GM12874 (cell line): Measurements from ENCODE around the gene HOXA7.
A peak's percentile ranks its signal among the peaks of the same experiment; 100 is the strongest.

Experiments used
- CTCF ChIP-seq: IDR thresholded peaks from 2 replicates; pipeline ENCODE4 v1.5.1; 2011; ENCODE audit warnings: low read depth, mild to moderate bottlenecking, control low read depth, low read length, moderate library complexity; ENCODE audit not compliant: insufficient read depth

Gene HOXA7

DNA sequence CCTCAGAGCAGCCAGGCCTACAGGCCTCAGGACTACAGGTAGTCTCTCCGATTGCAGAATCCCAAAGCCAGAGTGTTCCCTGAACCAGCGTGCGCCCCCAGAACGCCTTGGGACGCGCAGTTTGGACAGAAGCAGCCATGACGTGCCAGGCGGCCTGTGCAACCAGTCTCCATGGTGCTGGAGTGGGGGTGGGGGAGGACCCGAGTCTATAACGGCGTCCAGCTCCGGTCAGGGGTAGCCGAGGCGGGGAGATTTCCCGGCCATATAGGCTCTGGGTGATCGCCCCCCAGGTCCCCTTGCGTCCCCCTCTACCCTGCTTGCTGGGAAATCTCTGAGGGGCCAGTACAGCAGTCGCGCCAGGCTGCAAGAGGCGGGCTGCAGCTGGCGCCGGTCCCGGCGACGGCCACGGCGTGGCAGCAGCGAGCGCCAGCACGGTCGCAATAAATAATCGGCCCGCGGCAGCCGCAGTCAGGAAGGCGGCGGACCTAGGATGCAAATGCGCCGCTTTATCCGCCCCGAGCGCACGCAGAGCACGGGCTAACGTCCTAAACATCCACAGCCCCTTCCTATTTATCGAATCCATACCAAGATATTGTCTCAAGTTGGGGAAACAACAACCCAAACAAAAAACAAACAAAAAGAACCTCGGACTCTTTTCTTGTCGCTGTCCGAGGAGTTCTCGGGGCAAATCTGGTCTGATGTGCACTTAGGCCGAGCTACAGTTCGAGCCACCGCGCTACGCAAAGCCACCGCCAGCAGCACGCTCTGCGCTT lies 5.7 kb downstream of the HOXA7 start:
- TF ChIP-seq CTCF = peak; percentile 94

- no peak for TF ChIP-seq CTCF
Observed at GRCh38 chr7:27149842-27150567, 6.5 kb downstream of the HOXA7 start.

DNA sequence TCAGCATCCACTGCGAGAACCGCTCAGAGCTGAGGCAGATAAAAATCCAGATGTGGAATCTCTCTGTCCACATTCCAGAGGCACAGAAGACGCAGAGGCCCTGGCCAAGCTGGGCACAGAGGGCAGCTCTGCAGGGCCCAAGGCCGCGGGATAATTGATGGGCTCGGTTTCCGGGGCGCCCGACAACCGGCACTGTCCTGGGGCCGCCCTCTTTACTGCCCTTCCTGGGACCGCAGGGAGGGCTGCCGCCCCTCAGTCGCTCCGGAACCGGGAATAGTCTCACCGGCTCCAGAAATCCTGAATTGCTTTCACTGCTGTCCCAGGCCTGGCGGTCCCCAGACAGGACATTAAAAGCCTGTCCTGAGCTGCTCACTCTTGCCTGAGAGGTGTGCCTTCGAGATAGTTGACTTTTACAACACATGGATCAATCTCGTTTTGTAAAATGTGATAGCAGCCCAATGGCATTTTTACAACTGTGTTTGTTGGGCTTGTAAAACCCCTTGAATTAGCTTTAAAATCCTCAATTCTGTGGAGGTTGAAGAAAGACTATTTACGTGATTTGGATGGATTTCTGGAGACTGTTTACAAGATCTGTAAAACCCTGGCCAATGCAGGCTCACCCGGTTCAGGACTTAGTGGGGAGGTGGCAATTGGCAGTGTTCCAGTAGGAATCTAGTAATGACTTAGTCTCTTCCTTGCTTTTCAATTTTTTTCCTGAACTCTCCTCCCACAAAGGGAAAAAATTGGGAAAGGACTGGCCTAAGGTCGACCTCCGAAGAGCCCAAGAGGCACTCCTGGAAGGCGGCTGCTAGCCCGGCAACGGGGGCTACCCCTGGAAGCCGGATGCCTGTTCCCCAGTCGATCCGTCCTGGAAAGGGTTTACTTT lies 7.5 kb downstream of the HOXA7 start:
- TF ChIP-seq CTCF = no peak

DNA sequence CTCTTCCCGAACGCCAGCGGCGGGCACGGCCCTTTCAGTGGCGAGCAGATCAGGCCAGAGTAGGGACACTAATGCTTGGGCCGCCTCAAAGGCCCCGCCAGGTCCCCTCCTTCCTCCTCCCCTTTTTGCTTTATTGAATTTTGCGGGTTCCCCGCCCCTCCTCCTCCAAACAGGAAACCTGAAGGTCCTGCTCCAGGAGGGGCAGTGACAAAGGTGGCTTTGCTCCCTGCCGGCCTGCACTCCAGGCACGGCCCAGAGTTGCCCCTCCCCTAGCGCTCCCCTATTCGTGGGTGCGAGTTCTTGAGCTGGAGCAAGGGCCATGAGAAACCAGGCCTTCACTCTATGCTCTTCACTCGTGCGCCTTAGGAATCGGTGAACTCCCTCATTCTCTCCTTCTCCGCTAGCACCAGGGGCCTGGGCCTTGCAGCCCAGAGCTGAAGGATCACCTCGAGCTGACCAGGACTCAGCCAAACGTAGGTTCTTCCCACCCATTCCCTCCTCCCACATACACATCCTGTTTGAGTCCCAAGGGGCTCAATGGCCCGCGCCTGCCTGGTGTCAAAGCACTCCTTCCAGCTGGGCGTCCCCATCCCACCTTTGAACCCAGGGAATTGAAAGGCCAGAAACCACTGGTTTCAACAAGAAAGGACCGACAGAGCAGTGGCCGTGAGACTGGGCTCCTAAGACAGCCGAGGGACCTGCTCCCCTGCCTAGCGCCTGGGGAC lies 8.3 kb downstream of the HOXA7 start:
- TF ChIP-seq CTCF = no peak

- TF ChIP-seq CTCF = no peak
Observed at GRCh38 chr7:27147199-27148030, 9.1 kb downstream of the HOXA7 start, which contains the start of gene HOXA6. TSS of gene HOXA6 (minus strand) at chr7:27147774. CDS start at chr7:27147749, 25 bp downstream.

DNA sequence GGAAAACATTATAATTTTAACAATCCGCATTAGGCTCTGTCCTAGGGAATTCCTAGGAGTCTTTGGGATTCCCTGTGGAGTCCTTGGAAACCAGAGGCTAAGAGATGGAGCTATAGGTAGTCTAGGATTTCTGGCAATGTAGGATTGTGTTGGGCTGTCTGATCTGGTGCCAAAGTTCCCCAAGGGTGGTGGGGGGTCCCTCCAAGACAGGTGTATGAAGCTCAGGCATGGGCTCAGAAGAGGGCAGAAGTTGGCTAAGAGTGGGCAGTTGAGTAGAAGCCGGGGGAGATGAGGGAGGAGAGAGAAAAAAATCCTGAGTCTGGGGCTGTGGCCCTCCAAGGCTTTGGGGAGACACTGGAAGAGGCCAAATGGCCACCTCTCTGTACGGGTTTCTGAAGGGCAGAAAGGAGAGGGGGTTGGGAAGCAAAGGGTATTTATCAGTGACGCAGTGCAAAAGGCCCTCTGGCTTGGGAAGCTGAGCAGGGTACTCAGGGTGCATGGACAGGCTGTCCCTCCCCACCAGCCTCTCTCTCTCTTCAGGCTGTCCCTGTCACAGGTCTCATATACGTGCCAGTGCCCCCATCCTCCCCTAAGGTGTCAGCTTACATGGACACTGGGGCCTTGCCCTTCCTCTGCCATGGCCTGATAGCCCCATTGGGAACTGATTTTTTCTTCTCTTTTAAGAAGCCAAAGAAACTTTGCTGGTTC lies 9.8 kb downstream of the HOXA7 start:
- TF ChIP-seq CTCF = no peak
